ENCODE data around the gene NPTXR.
A peak's percentile ranks its signal among the peaks of the same experiment; 100 is the strongest.

NPTXR gene

DNA sequence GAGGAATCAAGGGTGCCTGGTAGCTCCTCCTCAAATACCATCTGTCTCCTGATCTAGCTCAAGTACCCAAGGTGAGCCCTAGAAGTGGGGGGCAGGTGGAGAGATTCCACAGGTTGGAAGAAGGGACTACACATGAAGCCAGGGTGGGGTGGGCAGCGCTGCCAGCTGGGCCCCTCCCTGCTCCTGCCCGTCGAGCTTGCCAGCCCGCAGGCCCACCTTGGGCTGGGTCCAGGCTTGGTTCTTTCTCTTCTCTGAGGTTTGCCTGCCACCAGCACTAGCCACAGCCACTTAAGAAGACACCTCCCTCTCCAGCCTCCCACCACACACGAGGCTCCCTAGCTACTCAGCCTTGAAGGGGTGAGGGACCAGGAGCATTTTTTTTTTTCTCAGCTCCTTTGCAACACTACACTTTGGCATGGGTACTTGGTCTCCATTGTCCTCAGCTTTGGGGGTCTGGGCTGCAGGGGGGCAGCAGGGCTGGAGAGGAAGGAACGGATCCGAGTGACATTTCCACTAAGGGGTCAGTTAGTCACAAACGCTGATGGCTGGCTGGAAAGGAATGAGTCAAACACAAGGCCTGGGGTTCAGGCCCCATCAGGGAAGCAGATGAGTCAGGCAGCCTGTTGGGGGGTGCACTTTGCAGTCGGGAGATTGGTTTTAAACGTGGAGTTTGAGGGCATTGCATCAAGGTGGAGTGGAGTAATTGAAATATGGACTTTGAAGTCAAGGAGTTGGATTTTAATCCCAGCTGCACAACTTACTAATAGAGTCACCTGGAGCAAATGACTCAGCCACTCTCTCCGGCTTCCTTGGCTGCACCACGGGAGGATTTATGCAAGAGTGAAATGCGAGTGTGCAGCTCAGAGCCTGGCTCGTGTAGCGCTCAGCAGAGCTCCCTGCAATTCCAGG lies 7.4 kb upstream of the NPTXR start:
- no peak for DNase-seq

DNA sequence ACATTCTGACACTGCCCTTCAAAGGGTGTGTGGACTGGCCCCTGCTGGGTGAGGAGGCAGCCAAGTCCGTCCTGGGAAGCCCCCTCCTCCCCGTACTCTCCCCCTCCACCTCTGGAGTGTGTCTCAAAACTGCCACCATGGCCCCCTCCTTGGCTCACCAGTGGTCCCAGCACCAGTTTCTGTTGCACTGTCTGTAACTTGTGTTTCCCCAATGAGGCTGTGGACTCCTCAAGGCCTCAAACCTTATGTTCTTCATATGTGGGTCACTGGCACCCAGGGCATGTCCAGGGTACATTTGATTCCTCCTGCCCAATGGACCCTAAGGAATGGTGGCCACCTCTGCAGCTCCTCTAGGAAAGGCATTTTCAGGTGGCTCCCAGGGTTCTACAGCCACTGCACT lies 6.6 kb upstream of the NPTXR start:
- no peak for DNase-seq

DNA sequence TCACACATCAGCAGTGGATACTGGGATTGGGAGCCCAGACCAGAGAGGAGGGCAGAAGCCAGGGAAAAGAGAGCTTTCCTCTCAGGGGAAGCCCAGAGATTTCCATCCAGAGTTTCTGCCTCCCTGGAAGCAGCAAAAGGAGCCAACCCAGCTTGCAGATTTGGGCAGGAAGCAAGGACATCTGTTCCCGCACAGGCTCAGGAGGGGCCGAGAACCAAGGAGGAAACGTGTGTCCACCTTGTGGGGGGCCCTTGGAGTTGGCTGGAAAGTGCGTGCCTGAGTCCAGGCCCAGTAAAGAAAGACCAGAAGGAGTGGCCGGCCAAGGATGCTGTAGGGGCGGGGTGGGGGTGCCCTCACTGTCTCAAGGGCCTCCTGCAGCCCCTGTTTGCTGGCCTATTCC lies 6.0 kb upstream of the NPTXR start:
- DNase-seq, result no peak

DNA sequence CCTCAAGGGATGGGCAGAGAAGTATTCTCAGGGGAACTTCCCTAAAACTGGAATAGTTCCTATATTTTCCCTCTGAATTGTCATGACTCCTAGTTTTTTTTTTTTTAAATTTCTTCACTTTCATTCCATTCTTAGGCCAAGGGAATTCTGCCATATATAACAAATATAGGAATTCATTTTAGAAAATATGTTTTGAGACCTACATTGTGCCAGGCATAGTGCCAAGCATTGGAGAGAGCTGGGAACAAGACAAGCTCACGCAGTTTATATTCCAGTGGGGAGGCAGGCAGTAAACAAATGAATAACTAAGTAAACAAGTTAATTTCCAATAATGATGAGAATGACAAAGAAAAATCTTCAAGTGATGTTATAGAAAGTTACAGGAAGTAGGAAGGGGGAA lies 2.6 kb upstream of the NPTXR start:
- no peak for DNase-seq

DNA sequence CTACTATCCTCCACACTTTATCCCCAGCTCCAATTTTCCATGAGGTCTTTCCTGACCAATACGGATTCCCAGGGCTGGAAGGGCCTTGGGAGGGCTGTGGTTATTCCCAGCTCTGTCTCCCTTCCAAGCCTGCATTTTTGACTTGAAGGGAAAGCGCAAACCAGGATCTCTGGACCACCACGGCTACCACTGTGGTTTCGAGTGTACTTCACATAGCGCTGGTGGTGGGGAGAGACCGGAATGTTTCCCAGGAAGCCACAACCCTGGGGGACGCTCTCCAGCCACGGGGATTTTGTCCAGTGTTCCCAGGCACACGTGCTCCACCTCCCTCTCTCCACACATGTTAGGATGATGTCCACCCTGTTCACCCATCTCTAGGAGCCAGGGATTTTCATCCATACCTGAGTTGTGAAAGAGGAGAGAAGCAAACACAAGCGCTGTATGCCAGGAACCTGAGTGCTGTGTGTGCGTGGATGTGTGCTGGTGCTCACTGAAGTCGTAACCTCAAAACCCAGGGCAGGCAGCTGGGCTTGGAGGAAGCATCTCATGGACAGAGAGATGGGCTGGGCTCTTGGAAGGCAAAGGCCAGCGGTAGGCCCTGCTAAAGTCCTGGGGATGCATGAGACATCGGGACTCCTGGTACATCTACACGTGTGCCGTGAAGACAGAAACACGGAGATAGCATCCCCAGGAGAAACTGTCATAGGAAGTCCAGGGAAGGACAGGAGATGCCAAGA lies 1.3 kb upstream of the NPTXR start:
- no peak for DNase-seq

DNA sequence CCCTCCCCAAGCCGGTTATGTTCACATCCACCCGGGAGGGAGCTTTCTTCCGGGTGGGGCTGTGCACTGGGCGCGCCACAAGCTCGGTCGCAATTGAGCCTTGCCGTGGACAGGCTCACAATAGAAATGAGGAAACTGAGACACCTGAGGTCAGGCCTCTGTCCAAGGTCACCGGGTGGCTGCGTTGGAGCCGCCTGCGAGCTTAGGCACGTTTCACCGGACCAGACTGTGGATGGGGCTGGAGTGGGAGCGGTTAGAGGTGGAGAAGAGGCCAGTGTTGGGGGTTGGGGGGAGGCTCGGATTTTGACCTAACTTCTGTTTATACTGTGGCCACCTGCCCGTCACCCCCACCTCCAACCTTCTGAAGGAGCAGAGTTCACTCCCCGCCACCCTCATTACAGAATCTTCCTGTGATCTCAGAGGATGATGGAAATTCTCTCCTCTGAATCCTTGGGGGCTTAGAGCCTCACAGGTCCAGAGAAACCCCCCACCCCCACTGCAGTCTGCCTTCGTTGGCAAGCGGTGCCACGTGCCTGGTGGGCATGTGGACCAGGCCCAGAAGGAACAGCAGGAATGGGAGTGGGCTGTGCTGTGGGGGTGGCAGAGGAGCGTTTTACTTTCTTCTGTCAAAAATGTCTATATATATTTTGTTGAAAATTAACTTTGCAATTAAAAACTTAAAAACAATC lies 631 bp upstream of the NPTXR start:
- no peak for DNase-seq

DNA sequence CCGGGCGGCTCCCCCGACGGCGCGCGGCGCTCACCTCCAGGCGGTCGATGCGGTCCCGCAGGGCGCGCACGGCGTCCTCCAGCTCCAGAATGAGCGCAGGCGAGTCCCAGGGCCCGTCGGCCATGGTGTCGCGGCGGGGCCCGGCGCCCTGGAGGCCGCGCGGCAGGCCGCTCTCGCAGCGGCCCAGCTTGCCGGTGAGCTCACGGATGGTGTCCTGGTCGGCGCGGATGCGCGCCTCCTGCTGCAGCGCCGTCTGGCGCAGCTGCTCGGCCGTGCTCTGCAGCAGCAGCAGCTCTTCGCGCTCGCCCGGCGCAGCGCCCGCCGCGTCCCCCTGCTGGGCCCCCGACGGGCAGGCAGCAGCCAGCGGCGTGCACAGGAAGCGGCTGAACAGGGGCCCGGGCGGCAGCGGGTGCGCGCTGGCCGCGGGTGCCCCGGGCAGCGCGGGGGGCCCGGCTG lies 599 bp downstream of the NPTXR start:
- peak; percentile 69 for DNase-seq

DNA sequence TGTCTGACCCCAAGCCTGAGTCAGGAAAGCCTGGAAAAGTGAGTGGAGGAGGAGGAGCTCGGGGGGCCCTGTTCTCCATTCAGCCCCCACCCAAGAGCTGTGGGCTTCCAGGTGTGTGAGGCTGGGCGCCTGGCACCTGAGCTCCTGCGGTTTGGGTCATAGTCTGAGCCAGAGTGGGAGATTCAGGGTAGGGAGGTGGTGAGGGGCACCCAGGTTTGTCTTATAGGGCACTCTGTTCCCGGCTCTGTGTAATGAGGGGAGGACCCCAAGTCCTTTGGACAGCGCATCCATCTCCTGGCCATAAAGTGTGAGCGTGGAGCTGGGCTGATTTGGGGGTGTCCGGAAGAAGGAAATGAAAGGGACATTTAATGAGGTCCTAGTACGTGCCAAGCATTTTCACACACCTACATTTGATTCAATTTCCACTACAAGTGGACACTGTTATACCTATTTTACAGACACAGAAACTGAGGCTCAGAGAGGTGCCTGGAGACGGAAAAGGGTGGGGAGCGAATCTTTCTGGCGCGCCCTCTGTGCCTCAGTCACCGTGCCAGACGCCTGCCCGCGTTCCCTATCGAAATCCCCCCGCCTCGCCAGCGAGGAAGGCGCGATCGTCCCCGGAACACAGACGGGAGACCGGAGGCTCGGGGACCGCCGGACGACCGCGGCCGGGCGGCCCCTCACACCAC lies 1.2 kb downstream of the NPTXR start:
- DNase-seq, result no peak

DNA sequence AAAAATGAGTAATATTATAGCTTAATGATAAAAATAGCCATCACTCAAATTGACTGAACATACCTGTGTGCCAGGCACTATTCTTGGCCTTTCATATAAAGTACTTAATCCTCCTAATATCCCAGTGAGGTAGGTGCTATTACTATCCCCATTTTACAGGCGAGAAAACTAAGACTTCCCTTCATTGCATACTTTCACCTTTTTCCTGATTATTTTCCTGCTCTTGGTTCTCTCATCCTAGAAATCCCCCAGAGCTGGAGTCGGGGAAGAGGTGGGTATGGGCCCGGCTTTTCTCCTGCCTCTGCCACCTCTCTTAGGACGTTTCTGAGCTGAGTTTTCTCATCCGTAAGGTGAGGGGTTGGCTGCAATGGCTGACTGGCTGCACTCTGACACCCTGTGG lies 2.2 kb downstream of the NPTXR start:
- no peak for DNase-seq

DNA sequence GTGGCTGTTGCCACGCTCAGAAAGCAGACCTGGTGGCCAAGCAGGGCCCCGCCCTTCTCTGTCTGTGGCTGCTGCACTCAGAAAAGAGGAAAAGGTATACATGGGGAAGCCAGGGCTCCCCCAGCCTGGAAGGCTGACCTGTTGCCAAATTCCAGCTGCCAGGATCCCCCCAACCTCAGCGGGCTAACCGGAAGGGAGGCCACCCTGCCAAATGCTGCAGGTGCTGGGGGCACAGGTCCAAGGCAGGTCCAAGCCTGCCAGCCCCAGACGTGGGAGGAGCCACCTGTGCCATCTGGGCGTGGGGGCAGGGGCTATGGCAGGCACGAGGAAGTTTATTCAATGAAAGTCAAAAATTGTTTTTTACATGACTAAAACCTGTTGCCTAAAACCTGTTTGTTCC lies 2.6 kb downstream of the NPTXR start:
- no peak for DNase-seq

DNA sequence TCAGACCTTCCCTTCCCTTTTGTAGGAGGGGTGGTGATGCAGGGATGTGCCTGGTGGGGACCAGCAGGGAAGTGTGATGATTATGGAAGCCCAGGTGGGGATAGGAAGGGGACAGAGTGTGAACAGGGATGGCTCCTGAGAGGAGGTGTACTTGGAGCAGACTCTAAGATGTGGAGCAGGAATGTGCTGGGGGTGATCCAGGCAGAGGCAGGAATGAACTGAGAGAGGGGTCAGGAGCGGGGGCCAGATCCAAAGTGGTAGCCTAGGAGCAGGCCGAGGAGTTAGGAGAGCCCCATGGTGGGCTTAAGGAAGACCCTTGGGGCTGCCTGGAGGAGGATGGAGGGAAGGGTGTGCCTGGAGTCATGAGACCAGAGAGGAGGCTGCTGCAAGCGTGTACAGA lies 3.7 kb downstream of the NPTXR start:
- no peak for DNase-seq

DNA sequence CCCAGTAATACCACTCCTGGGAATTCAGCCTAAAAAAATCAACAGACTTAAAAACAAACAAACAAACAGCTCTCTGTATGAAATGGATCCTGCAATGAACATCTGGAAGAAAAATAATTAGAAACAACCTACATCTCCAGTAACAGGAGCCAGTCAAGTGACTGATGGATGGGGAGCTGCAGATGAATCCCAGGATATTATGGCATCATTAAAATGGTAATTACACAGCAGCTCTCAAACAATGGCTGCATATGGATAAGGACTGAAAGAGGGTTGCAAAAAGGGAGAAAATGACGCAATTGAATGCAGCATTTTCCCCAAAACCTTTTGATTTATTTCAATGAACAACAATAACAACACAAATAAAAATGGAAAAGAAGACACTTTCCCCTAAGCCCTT lies 4.1 kb downstream of the NPTXR start:
- DNase-seq, result no peak

DNA sequence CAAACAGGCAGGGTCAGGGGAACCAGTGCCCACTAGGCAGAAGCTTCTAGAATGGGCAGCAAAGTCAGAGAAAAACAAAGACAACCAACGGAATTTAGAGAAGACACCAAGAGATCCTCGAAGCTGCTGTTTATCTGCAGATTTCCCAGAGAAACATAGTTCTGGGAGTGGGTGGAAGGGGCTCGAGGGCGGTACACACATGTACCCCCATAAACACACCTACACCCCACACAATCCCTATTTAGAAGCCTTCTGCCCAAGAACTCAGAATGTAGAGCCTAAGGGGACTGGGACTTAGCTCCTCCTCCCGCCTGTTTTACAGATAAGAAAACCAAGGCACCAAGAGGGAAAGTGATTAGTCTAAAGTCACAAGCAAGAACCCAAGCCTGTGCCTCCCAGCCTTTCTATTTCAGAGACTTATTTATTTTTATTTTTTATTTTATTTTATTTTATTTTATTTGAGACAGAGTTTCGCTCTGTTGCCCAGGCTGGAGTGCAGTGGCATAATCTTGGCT lies 6.4 kb downstream of the NPTXR start:
- no peak for DNase-seq

DNA sequence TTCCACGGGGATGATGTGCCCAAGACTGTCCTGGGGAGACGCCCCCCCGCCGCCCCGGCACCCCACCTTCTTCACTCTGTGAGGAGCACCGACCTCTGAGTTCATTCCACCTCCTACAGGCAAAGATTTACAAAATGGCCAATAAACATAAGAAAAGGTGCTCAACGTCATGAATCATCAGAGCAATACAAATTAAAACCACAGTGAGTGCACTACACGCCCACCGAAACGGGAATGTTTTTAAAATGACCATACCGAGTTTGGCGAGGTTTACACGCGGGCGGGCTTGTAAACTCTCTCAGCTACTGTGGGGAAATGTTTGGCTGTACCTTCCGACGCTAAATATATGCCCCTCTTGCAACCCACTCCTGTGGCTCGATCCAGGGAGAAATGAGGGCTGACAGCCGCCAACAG lies 7.9 kb downstream of the NPTXR start:
- DNase-seq, result no peak

DNA sequence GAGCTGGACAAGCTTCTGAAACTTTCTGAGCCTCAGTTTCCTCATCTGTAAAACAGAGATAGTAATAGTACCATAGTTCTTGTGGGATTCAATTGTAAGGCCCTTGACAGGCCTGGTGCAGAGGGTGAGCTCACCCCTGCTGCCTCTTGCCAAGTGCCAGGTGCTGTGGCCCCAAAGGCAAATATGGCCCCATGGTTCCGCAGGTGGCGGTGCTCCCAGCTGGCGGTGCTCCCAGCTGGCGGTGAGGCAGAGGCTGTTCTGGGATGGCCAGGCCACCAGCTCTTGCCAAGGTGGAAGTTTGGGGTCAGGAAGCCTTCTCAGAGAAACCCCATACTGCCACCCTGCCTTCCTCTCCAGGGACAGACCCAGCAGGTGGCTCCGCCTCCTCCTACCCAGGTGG lies 8.8 kb downstream of the NPTXR start:
- DNase-seq, result no peak

DNA sequence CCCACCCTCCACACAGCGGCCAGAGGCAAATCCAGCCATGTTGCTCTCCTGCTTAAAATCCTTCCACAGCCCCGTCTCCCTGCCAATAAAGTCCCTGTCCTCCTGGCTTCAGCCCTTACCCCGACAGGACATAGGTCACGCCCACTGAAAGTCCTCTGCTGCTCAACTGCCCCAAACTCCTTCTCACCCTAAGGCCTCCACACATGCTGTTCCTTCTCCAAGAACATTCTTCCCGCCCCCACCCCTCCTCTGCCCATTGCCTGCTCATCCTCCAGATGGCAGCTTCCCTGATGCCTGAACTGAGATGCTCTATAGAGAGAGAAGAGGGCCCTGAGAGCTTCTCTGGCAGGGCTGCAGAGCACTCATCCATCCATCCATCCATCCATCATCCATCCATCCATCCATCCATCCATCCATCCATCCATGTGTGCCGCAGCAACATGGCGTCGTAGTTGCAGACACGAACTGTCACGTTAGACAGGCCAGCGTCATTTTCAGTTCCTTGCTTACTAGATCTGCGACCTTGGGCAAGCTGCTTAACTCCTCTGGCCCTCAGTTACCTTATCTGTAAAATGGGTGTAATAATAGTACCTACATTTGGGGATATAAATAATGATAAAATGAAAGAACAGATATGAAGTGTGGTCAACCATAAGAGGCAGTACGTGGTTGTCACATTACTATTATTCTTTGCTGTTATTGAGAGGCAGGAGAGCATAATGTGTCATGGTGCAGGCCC lies 9.4 kb downstream of the NPTXR start:
- DNase-seq, result peak; percentile 46

DNA sequence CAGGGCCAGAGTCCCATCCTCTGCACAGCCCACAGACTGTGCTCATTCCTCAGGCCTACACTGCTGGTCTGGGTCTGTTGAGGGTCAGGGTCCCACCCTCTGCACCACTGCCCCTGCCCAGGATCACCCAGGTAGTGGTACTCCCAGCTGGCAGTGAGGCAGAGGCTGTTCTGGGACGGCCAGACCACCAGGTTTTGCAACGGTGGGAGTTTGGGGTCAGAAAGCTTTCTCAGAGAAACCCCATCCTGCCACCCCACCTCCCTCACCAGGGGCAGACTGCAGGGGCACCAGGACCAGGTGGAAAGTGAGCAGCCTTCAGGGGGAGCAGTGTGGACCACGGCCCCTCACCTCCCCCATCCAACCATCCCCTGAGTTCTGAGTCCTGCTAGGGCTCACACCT lies 10.8 kb downstream of the NPTXR start:
- no peak for DNase-seq

DNA sequence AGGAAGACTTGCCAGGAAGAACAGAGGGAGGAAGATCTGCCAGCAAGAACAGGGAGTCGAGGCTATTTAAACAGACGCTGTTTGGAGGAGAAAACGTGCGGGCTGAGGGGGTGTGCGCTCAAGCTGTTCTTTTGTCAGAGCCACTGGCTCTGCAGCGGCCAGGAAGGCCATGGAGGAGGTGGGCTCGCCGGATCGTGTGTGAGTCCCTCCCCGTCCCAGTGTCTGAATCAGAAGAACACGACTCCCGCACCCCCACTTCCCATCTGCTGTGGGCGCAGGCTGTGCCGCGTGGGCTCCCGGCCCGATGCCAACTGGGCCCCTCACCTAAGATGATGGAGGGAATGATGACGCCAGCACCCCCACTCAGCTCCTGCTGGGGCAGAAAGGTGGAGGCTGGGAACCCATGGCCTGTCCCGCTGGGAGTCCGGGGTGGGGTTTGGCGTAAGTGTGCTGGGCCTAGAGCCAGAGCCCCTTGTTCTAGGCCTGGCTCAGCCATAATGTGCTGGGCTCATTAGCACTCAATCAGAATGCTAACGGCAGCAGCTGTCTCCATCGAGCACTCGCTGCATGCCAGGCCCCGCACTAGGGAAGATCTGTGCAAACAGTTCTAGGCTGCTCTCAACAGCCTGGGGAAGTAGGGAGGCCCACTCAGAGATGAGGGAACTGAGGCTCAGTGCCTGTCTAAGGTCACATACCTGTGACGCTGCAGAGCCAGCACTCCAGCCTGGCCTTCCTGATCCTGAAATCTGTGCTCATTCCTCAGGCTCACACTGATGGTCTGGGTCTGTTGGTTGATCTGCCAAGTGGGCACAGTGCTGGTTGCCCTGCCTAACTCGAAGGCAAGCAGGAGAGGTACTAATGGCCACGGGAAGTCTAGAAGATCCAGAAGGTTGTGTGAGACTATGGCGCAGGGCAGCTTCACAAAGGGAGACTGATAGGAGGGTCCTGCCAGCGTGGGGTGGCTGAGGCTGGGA lies 11.5 kb downstream of the NPTXR start:
- peak; percentile 99 for DNase-seq

DNA sequence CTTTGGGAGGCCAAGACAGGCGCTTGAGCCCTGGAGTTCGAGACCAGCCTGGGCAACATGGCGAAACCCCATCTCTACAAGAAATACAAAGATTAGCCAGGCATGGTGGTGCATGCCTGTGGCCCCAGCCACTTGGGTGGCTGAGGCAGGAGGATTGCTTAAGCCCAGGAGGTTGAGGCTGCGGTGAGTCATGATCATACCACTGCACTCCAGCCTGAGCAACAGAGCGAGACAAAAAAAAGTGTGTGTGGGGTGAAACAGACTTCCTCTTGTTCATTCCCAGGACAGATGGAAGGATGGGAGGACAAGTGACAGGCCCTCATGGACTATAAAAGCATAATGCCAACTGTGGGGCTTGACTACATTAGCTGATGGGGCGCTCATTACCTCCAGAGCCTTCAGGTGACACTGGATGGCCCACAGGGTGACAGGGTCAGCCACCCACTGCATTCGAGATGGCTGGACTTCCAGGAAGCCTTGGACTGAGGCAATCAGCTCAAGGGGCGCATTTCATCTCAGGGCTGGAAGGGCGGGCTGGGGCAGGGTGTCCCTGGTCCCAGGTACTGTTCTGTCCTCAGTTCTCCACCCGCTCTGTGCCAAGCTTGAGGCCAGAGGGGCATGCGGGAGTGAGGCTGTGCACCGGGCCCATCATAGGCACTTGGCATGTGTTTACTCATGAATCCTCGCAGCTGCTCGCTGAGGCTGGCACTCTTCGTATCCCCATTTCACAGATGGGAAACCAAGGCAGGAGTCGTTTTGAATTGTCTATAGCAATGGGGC lies 12.5 kb downstream of the NPTXR start:
- peak; percentile 70 for DNase-seq

DNA sequence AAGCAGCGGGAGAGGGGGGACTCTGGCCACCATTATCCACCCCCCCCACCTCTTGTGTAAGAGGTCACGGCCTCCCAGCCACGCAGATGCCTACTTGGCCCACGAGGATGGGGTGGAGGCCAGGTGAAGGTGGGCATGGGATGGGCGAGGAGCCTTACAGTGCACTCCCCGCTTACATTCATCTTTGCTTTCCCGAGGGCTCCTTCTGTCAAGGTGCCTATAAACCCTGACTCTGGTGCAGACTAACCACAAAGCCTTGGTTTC lies 13.1 kb downstream of the NPTXR start:
- DNase-seq, result no peak

Measured in NCI-H446 treated with DMSO at 0.1 percent for 48 hours (cell line).